Coronary artery (tissue), 2 donors: ENCODE measurements around the gene AGPAT3.

Source experiments
- DNase-seq: peaks from one replicate; pipeline ENCODE4 v3.0.0-alpha.2; 2017; ENCODE audit warnings: low spot score
- H3K27ac ChIP-seq, 2 donors: fragments of 200-600 bp; sonication (generic); one replicate each; pipeline ENCODE4 v1.5.1; 2016 to 2019
- H3K4me3 ChIP-seq: fragments of 200-600 bp; sonication (generic); 2 replicates; pipeline ENCODE4 v1.5.1; 2016; ENCODE audit warnings: mild to moderate bottlenecking, moderate library complexity
- TF ChIP-seq, protein P1 (sequence below): fragments of 200-600 bp; sonication (generic); IDR thresholded peaks from one replicate; pipeline ENCODE4 v1.5.1; 2019; ENCODE audit warnings: antibody characterized with exemption

Gene AGPAT3

DNA sequence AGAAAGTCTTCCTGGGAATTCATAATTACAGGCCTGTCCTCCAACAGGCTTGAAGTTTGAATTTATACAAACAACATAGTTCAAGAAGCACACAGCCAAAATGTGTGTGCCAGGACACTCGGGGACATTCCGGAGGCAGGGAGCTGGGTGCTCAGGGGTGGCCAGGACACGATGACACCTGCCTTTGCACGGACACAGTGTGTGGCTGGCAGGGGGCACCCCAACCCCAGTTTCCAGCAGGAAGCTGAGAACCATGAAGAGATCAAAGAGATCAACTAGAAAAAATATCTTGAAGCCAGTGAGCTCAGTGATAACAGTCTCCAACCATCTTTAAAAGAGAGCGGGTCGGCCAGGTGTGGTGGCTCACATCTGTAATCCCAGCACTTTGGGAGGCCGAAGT is 114.6 kb downstream of the AGPAT3 start:
- H3K27ac ChIP-seq, result no peak overlapping the region
- H3K4me3 ChIP-seq, result no peak overlapping the region
- TF ChIP-seq, protein P1, sequence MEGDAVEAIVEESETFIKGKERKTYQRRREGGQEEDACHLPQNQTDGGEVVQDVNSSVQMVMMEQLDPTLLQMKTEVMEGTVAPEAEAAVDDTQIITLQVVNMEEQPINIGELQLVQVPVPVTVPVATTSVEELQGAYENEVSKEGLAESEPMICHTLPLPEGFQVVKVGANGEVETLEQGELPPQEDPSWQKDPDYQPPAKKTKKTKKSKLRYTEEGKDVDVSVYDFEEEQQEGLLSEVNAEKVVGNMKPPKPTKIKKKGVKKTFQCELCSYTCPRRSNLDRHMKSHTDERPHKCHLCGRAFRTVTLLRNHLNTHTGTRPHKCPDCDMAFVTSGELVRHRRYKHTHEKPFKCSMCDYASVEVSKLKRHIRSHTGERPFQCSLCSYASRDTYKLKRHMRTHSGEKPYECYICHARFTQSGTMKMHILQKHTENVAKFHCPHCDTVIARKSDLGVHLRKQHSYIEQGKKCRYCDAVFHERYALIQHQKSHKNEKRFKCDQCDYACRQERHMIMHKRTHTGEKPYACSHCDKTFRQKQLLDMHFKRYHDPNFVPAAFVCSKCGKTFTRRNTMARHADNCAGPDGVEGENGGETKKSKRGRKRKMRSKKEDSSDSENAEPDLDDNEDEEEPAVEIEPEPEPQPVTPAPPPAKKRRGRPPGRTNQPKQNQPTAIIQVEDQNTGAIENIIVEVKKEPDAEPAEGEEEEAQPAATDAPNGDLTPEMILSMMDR, result no peak
- no peak for DNase-seq

DNA sequence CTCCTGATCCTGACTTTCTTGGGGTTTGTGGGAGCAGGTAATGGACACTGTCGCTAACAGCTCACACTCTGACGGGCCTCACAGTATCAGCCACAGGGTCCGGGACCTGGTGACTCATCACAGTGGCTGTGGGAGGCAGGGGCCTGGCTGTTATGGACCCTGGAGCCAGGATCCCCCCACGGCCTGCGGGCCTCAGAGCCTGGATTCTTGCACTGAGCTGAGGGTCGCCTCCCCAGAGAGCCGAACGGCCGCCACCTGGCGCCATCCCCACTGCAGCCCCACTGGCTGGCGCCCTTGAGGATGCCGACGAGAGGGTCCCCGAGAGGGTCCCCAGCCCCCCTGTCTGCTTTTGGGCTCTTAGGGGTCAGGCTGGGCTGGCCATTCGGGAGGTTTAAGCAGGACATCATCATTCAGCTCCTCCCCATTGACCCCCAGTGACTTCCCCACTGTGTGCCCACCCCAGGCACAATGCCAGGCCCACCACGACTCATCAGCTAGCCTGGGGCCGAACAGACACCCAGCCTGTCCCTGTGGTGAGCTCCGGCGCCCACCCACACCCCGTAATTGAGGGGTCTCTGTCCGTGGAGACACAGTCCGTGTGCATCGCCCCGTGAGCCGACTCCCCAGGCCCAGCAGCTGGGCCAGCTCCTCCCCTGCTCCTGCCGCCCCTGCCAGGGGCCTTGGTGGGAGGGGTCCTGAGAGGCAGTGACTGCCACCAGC is 116.3 kb downstream of the AGPAT3 start:
- no peak for DNase-seq
- TF ChIP-seq, protein P1, result no peak
- Histone ChIP-seq H3K4me3 (no peak overlapping the region), H3K27ac (no peak overlapping the region)

DNA sequence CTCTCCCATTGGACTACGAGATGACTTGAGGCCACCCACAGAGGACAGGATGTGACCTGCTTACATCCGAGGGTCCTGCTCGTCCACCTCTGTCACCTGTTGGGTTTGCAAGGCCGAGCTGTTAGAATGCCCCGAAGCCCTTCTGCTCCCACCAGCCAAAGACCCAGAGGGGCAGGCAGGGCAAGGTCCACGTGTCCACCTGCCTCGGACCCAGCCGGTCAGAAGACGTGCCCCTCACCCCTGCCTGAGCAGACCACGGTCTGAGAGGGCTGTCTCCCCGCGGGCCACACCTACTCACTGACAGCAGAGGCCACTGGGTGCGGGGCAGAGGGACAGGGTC is 116.8 kb downstream of the AGPAT3 start:
- Histone ChIP-seq H3K4me3 (no peak overlapping the region), H3K27ac (no peak overlapping the region)
- no peak for DNase-seq
- TF ChIP-seq, protein P1, result no peak

DNA sequence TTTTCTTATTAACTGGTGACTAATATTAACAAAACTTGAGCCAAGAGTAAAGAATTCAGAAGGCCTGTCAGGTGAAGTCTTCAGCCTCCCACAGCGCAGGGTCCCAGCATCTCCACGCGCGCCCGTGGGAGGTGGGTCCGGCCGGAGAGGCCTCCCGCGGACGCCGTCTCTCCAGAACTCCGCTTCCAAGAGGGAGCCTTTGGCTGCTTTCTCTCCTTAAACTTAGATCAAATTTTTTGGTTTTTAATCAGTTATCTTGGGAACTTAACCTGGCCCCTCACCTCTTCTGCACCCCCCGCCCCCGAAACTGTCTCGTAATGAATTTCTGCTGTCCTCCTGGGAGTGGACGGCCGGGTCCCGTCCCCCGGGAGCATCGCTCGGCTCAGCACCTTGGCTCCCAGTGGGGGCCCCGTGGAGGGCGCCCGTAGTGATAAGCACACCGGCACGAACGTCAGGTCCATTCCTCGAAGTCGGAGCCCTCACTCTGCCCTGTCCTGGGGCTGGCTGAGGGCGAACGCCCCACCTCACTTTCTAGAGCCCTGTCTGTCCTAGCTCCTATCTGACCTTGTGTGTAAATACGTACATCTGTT is 117.6 kb downstream of the AGPAT3 start:
- Histone ChIP-seq H3K27ac (no peak overlapping the region), H3K4me3 (no peak overlapping the region)
- DNase-seq, result no peak
- TF ChIP-seq, protein P1, result no peak

DNA sequence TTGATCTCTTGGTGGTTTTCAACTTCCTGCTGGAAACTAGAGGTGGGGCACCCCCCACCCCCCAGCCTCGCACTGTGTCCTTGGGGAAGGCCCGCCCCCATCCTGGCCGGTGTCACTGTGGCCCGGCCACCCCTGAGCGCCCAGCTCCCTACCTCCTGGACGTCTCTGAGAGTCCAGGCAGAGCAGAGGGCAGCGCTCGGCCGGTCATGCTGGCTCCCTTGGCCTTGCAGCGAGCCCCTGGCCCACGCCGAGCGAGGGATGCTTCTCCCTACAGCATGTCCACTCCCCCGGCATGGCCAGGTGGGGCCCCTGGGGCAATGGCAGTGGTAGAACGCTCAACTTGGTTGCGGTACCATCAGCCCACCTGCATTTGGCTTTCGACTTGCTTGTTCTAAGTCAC is 118.4 kb downstream of the AGPAT3 start:
- H3K4me3 ChIP-seq, result no peak overlapping the region
- DNase-seq, result no peak
- TF ChIP-seq, protein P1, result no peak
- H3K27ac ChIP-seq, result no peak overlapping the region

DNA sequence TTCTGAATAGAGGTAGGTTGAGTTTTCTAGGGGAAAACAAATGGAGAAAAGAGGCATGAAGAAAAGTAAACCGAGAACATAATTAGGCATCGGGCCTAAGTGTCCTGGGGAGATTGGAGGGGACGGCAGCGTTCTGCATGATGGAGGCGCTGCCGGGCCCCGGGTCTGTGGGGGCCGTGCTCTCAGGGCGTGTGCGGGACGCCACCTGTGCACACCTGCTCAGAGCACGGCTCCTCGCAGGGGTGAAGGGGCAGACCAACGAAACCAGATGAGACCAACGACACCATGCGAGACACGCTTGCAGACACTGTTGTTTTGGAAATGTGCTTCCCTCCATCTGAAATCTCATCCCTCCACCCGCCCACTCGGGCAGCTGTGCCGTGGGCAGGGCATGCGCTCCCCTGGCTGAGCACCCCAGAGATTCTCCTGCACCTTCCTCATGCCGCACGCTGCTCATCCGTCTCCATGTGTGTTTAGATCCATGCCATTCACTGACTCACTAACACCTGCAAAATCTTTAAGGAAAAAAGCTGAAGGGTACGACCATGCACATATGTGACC is 118.9 kb downstream of the AGPAT3 start:
- no peak for DNase-seq
- no peak overlapping the region for H3K4me3 ChIP-seq
- TF ChIP-seq, protein P1, result no peak
- H3K27ac ChIP-seq, result no peak overlapping the region
